ENCODE results near the gene NEDD4L.
A peak's percentile ranks its signal among the peaks of the same experiment; 100 is the strongest.

The NEDD4L gene

DNA sequence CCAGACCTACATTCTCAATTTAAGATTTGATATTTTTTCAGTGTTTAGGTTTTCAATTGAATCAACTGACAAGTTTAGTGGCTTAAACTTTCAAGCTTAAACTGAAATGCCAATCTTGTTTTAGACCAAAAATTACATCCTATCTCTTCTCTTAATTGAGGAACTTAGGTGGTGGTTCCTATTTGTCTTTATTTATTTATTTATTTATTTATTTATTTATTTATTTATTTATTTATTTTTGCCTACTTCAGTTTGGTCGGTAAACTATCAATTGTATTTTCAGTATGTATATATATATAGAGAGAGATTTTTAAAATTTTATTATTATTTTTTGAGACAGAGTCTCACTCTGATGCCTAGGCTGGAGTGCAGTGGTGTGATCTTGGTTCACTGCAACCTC, 68.1 kb downstream of the NEDD4L start (continued):
- TF ChIP-seq, protein P1, sequence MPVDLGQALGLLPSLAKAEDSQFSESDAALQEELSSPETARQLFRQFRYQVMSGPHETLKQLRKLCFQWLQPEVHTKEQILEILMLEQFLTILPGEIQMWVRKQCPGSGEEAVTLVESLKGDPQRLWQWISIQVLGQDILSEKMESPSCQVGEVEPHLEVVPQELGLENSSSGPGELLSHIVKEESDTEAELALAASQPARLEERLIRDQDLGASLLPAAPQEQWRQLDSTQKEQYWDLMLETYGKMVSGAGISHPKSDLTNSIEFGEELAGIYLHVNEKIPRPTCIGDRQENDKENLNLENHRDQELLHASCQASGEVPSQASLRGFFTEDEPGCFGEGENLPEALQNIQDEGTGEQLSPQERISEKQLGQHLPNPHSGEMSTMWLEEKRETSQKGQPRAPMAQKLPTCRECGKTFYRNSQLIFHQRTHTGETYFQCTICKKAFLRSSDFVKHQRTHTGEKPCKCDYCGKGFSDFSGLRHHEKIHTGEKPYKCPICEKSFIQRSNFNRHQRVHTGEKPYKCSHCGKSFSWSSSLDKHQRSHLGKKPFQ (tag by site-specific recombination; IDR thresholded peaks at IDR 0.05): no peak
- TF ChIP-seq FEZF1 (tag by site-specific recombination; IDR thresholded peaks at IDR 0.05) (no peak), ZNF266 (tag by site-specific recombination; IDR thresholded peaks at IDR 0.05; ENCODE audit: low read depth) (peak; percentile 88), ZNF596 (tag by site-specific recombination; IDR thresholded peaks at IDR 0.05) (no peak), ZNF600 (tag by site-specific recombination; IDR thresholded peaks at IDR 0.05) (no peak), ZNF529 (tag by site-specific recombination; IDR thresholded peaks at IDR 0.05; ENCODE audit: insufficient replicate concordance) (peak; percentile 55), KLF10 (tag by site-specific recombination; IDR thresholded peaks at IDR 0.05) (no peak), GFI1B (tag by site-specific recombination; IDR thresholded peaks at IDR 0.05) (no peak), ZFP37 (tag by site-specific recombination; IDR thresholded peaks at IDR 0.05) (peak; percentile 77; the same call in 1 of the 2 replicates), ZNF660 (tag by site-specific recombination; IDR thresholded peaks at IDR 0.05) (no peak), MEIS1 (CRISPR knock-in tag; IDR thresholded peaks at IDR 0.05; ENCODE audit: borderline replicate concordance) (no peak), YY1 (tag by site-specific recombination; IDR thresholded peaks at IDR 0.05) (no peak), ZNF514 (tag by site-specific recombination; IDR thresholded peaks at IDR 0.05) (peak; percentile 80; the same call in 1 of the 2 replicates), SP3 (tag by site-specific recombination; IDR thresholded peaks at IDR 0.05) (peak; percentile 36; the same call in 1 of the 2 replicates), ZBTB48 (tag by site-specific recombination; IDR thresholded peaks at IDR 0.05) (no peak), ZNF341 (tag by site-specific recombination; IDR thresholded peaks at IDR 0.05; ENCODE audit: low read depth) (0 out of 2 replicates have a peak, but pooled peaks have one; percentile 26), PRDM1 (tag by site-specific recombination; IDR thresholded peaks at IDR 0.05) (no peak), ZNF555 (tag by site-specific recombination; conservative IDR thresholded peaks at IDR 0.05) (peak; percentile 94), ZNF202 (tag by site-specific recombination; IDR thresholded peaks at IDR 0.05; ENCODE audit: borderline replicate concordance) (peak; percentile 77; the same call in 1 of the 2 replicates), KLF8 (tag by site-specific recombination; IDR thresholded peaks at IDR 0.05) (no peak), YY2 (tag by site-specific recombination; IDR thresholded peaks at IDR 0.05) (no peak), ZNF140 (tag by site-specific recombination; IDR thresholded peaks at IDR 0.05) (peak; percentile 94), ZNF311 (tag by site-specific recombination; IDR thresholded peaks at IDR 0.05; ENCODE audit: borderline replicate concordance) (no peak)
- TF ChIP-seq, protein P2, sequence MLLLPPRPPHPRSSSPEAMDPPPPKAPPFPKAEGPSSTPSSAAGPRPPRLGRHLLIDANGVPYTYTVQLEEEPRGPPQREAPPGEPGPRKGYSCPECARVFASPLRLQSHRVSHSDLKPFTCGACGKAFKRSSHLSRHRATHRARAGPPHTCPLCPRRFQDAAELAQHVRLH (tag by site-specific recombination; IDR thresholded peaks at IDR 0.05): peak; percentile 77; the same call in 1 of the 2 replicates
- TF ChIP-seq, protein P3, sequence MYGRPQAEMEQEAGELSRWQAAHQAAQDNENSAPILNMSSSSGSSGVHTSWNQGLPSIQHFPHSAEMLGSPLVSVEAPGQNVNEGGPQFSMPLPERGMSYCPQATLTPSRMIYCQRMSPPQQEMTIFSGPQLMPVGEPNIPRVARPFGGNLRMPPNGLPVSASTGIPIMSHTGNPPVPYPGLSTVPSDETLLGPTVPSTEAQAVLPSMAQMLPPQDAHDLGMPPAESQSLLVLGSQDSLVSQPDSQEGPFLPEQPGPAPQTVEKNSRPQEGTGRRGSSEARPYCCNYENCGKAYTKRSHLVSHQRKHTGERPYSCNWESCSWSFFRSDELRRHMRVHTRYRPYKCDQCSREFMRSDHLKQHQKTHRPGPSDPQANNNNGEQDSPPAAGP (tag by site-specific recombination; IDR thresholded peaks at IDR 0.05): no peak
- TF ChIP-seq, protein P4, sequence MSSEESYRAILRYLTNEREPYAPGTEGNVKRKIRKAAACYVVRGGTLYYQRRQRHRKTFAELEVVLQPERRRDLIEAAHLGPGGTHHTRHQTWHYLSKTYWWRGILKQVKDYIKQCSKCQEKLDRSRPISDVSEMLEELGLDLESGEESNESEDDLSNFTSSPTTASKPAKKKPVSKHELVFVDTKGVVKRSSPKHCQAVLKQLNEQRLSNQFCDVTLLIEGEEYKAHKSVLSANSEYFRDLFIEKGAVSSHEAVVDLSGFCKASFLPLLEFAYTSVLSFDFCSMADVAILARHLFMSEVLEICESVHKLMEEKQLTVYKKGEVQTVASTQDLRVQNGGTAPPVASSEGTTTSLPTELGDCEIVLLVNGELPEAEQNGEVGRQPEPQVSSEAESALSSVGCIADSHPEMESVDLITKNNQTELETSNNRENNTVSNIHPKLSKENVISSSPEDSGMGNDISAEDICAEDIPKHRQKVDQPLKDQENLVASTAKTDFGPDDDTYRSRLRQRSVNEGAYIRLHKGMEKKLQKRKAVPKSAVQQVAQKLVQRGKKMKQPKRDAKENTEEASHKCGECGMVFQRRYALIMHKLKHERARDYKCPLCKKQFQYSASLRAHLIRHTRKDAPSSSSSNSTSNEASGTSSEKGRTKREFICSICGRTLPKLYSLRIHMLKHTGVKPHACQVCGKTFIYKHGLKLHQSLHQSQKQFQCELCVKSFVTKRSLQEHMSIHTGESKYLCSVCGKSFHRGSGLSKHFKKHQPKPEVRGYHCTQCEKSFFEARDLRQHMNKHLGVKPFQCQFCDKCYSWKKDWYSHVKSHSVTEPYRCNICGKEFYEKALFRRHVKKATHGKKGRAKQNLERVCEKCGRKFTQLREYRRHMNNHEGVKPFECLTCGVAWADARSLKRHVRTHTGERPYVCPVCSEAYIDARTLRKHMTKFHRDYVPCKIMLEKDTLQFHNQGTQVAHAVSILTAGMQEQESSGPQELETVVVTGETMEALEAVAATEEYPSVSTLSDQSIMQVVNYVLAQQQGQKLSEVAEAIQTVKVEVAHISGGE (tag by site-specific recombination; conservative IDR thresholded peaks at IDR 0.05; ENCODE audit: low read depth): peak; percentile 83
- TF ChIP-seq, protein P5, sequence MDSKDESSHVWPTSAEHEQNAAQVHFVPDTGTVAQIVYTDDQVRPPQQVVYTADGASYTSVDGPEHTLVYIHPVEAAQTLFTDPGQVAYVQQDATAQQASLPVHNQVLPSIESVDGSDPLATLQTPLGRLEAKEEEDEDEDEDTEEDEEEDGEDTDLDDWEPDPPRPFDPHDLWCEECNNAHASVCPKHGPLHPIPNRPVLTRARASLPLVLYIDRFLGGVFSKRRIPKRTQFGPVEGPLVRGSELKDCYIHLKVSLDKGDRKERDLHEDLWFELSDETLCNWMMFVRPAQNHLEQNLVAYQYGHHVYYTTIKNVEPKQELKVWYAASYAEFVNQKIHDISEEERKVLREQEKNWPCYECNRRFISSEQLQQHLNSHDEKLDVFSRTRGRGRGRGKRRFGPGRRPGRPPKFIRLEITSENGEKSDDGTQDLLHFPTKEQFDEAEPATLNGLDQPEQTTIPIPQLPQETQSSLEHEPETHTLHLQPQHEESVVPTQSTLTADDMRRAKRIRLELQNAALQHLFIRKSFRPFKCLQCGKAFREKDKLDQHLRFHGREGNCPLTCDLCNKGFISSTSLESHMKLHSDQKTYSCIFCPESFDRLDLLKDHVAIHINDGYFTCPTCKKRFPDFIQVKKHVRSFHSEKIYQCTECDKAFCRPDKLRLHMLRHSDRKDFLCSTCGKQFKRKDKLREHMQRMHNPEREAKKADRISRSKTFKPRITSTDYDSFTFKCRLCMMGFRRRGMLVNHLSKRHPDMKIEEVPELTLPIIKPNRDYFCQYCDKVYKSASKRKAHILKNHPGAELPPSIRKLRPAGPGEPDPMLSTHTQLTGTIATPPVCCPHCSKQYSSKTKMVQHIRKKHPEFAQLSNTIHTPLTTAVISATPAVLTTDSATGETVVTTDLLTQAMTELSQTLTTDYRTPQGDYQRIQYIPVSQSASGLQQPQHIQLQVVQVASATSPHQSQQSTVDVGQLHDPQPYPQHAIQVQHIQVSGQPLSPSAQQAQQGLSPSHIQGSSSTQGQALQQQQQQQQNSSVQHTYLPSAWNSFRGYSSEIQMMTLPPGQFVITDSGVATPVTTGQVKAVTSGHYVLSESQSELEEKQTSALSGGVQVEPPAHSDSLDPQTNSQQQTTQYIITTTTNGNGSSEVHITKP (tag by site-specific recombination; IDR thresholded peaks at IDR 0.05): no peak
- TF ChIP-seq, protein P6, sequence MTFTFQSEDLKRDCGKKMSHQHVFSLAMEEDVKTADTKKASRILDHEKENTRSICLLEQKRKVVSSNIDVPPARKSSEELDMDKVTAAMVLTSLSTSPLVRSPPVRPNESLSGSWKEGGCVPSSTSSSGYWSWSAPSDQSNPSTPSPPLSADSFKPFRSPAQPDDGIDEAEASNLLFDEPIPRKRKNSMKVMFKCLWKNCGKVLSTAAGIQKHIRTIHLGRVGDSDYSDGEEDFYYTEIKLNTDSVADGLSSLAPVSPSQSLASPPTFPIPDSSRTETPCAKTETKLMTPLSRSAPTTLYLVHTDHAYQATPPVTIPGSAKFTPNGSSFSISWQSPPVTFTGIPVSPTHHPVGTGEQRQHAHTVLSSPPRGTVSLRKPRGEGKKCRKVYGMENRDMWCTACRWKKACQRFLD (tag by site-specific recombination; IDR thresholded peaks at IDR 0.05): no peak
- TF ChIP-seq, protein P7, sequence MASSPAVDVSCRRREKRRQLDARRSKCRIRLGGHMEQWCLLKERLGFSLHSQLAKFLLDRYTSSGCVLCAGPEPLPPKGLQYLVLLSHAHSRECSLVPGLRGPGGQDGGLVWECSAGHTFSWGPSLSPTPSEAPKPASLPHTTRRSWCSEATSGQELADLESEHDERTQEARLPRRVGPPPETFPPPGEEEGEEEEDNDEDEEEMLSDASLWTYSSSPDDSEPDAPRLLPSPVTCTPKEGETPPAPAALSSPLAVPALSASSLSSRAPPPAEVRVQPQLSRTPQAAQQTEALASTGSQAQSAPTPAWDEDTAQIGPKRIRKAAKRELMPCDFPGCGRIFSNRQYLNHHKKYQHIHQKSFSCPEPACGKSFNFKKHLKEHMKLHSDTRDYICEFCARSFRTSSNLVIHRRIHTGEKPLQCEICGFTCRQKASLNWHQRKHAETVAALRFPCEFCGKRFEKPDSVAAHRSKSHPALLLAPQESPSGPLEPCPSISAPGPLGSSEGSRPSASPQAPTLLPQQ (tag by site-specific recombination; IDR thresholded peaks at IDR 0.05): no peak
